ENCODE results near the gene RGS3.

RGS3 gene

GRCh38 chr9:113511856-113512761 is 48.6 kb downstream of the RGS3 start:
- DNase-seq (ENCODE audit: low spot score) = peak; percentile 75

- no peak for DNase-seq (ENCODE audit: low spot score)
Observed at GRCh38 chr9:113513111-113513510, 49.6 kb downstream of the RGS3 start.

- DNase-seq (ENCODE audit: low spot score) = no peak
Observed at GRCh38 chr9:113513536-113513935, 50.0 kb downstream of the RGS3 start.

- no peak for DNase-seq (ENCODE audit: low spot score)
Observed at GRCh38 chr9:113514061-113514460, 50.5 kb downstream of the RGS3 start.

GRCh38 chr9:113514748-113515147 is 51.2 kb downstream of the RGS3 start:
- DNase-seq (ENCODE audit: low spot score) = no peak

GRCh38 chr9:113515862-113516261 is 52.3 kb downstream of the RGS3 start:
- DNase-seq (ENCODE audit: low spot score) = no peak

GRCh38 chr9:113516840-113517577 is 53.5 kb downstream of the RGS3 start:
- DNase-seq (ENCODE audit: low spot score) = peak; percentile 85

- no peak for DNase-seq (ENCODE audit: low spot score)
Observed at GRCh38 chr9:113519426-113520108, 56.0 kb downstream of the RGS3 start.

- peak; percentile 15 for DNase-seq (ENCODE audit: low spot score)
Observed at GRCh38 chr9:113520109-113520642, 56.6 kb downstream of the RGS3 start.

- no peak for DNase-seq (ENCODE audit: low spot score)
Observed at GRCh38 chr9:113521693-113522255, 58.2 kb downstream of the RGS3 start.

- DNase-seq (ENCODE audit: low spot score) = no peak
Observed at GRCh38 chr9:113522419-113522818, 58.9 kb downstream of the RGS3 start.

GRCh38 chr9:113522858-113523257 is 59.3 kb downstream of the RGS3 start:
- DNase-seq (ENCODE audit: low spot score) = no peak

- DNase-seq (ENCODE audit: low spot score) = peak; percentile 56
Observed at GRCh38 chr9:113523421-113524141, 60.1 kb downstream of the RGS3 start.

GRCh38 chr9:113524468-113524867 is 60.9 kb downstream of the RGS3 start:
- no peak for DNase-seq (ENCODE audit: low spot score)

GRCh38 chr9:113525205-113525604 is 61.7 kb downstream of the RGS3 start:
- DNase-seq (ENCODE audit: low spot score) = no peak

- DNase-seq (ENCODE audit: low spot score) = no peak
Observed at GRCh38 chr9:113525831-113526230, 62.3 kb downstream of the RGS3 start.

GRCh38 chr9:113526231-113526746 is 62.8 kb downstream of the RGS3 start:
- DNase-seq (ENCODE audit: low spot score) = no peak

GRCh38 chr9:113526841-113527240 is 63.3 kb downstream of the RGS3 start:
- DNase-seq (ENCODE audit: low spot score) = no peak

GRCh38 chr9:113528088-113528487 is 64.6 kb downstream of the RGS3 start:
- DNase-seq (ENCODE audit: low spot score) = no peak

- DNase-seq (ENCODE audit: low spot score) = no peak
Observed at GRCh38 chr9:113528811-113529210, 65.3 kb downstream of the RGS3 start.

Measured in activated CD4-positive, alpha-beta T cell treated with anti-CD3 and anti-CD28 coated beads, Interleukin-2, Interleukin-4, amounts not matched to agents 100 ng/mL and 50 ng/mL, durations not matched to agents 16 hours and 8 hours (primary cell).